Stimulated activated CD4-positive, alpha-beta T cell treated with anti-CD3 and anti-CD28 coated beads, Interleukin-15, amount 100 ng/mL, for 24 hours (primary cell): Measurements from ENCODE around the gene PIEZO1.

Experiments used
- DNase-seq: peaks from one replicate; pipeline ENCODE4 v3.0.0-alpha.2; 2020

Gene PIEZO1

DNA sequence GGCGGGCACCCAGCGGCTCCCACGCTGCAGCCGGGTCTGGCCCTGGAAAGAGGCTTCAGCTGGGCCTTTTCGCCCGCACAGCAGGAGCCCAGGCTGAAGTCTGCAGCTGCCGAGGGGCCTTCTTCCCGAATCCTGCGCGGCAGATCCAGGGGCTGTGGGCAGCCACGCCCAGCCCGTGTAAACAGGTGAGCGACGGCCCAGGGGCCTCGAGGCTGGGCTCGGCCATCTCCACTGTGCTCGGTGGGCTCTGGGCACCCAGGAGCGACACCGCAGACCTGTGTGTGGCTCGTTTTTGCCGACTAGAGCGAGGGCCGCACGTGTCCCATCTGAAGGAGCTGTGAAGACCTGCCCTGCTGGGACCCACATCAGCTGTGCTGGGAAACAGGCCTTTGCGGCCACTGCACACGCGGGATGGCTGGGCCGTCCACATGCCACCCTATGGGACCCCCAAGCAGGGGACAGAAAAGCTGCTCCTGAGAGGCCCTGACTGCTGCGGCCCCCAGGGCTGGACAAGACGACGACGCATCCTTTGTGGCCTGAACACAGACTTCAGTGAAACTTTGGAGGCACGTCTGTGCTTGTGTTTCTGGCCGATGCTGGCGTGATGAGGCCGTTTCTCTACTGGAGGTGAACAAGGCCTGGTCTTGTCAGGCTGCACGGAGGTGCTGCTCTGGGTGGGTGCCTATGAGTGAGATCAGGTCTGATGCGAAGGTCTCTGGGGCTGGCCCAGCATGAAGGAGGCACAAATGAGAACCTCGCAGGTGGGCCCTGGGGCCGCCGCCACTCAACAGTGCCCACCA, 31.9 kb upstream of the PIEZO1 start:
- no peak for DNase-seq

- peak; percentile 74 for DNase-seq
Observed at GRCh38 chr16:88815901-88816589, 31.0 kb upstream of the PIEZO1 start.

- DNase-seq = no peak
Observed at GRCh38 chr16:88815227-88815626, 30.2 kb upstream of the PIEZO1 start.

GRCh38 chr16:88814144-88814502, 29.1 kb upstream of the PIEZO1 start:
- no peak for DNase-seq

DNA sequence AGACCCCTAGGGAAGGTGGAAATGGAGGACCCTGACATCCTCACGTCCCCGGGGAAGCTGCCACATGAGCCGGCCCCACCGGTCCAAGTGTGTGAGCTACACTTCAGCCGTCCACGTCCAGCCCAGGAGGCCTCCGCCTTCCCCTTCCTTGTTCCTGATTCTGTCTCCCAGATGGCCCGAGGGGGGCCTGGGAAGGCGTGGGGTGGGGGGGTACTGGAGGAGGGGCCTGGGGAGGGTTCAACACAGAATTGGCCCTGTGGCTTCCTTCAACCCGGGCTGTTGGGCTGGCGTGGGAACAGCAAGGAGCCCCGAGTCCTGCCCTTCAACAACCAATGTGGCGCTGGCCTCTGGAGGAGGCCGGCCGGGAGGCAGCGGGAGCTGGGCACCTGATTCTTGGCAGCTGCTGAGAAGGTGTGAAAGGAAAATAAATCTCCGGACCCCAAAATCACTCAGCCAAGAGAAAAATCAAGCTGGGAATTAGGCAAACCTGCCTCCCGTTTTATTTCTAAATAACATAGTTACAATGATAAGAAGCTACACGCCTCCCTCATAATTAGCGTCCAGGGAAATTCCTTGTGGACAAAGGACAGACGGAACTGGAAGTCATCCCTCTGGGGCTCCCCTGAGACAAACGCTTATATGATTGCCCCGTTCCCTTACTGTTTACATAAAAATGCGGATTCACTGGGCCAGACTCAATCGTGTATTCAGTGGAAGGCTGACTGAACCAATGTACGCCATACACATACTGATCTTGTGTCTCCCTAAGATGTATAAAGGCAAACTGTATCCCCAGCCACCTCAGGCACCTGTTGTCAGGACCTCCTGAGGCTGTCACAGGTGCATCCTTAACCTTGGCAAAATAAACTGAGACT, 28.5 kb upstream of the PIEZO1 start:
- no peak for DNase-seq

DNA sequence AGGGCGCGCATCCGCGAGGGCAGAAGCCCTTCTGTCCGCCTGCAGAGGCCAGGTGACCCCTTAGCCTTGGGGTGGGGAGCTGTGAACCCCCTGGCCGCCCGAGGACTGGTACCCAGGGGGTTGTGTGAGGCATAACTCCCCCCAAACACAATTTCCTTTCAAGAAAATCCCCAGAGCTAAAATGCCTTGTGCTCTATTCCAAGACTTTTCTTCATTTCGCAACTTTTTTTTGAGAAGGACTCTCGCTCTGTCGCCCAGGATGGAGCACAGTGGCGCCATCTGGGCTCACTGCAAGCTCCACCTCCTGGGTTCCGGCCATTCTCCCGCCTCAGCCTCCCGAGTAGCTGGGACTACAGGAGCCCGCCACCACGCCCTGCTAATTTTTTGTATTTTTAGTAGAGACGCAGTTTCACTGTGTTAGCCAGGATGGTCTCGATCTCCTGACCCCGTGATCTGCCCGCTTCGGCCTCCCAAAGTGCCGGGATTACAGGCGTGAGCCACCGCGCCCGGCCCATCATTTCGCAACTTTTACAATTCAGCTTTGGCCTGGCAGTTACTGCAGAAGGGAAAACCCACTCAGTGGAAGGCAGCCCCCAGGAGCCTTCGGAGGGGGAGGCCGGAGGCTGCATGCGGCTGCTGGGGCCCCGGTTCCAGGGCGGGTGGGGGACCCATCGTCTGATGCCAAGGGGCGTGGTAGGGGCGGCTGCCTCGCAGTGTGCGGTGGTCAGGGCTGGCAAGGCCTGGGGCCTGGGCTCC, 27.7 kb upstream of the PIEZO1 start:
- DNase-seq = peak; percentile 65

DNA sequence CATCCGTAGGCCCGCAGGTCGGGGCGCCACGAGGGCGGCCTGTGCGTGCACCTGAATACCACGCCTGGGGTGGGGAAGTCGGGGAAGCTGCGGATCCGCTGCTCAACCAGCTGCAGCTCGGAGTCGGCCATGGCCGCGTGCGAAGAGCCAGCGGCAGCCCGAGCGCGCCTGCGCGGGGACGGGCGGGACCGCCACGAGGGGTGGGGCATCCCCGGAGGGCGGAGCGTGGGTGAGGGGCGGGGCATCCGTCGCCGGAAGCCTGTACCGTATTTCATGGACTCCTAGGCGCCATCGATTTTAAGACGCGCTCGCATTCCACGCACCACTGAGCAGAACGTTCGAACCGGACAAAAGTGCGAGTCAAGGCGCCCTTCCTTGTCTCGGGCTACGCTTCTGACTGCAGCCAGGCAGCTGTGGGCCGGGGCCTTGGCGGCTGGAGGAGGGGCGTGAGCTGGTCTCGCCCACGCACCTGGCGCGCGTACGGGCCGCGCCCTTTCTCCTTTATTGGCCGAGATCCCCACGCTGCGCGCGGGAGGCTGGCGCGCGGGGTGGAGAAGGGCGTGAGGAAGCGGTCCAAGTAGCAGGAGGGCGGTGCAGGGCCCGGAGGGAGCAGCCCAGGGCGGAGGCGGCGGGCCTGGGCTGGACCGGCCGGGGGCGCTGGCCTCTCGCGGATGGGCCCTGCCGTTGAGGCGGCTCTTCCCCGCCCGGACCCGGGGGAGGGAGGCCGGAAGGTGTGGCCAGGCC, 26.9 kb upstream of the PIEZO1 start, which contains the start of gene APRT:
APRT (minus strand) TSS at position 160 of the 744 bp plus-strand sequence; CDS start at position 131, 29 bp downstream.
- peak; percentile 97 for DNase-seq

GRCh38 chr16:88810912-88811768, 26.1 kb upstream of the PIEZO1 start:
- peak; percentile 76 for DNase-seq

- peak; percentile 74 for DNase-seq
Observed at GRCh38 chr16:88810166-88810911, 25.3 kb upstream of the PIEZO1 start.

DNA sequence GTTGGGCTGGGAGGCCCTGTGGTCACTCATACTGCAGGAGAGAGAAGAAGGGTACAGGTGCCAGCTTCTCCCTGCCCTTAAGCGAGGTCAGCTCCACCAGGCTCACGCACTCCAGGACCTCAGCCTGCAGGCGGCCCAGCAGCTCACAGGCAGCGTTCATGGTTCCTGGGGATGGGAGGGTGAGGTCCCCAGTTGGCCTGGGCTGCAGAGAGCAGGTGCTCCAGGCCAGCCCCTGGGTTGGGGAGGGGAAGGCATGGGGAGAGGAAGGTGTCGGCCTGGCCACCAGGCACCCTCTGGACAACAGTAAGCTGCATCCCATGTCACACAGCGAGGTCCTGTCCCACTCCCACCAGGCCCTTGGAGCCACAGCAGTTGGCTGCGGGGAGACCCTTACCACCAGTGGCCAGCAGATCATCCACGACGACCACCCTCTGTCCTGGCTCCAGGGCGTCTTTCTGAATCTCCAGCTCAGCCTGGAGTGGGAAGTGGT, 24.7 kb upstream of the PIEZO1 start:
- DNase-seq = peak; percentile 43

DNA sequence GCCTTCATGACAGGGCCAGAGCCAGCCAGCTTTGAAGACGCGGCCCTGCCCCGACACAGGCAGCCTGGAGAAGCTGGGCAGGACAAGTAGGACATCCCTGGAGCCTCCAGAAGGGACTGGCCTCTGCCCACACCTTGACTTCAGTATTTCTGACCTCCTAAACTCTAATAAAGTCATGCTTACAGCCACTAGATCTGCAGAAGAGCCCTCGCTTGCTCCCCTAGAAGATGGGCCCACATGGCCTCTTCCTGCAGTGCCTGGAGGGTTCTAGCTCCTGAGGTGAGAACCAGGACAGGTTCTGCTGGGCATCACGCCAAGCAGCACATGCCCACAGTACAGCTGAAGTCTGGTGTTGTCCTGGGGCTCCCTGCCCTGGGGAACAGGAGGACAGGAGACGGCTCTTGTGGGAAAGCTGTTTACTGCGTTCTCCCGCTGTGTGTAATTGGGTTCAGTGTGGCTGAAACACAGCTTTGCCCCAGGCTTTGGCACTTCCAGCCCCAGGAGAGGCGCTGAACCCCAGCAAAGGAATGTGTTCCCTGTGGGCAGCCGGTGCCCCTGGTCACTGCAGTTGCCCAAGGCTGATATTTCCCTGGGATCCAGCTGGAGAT, 24.2 kb upstream of the PIEZO1 start:
- DNase-seq = peak; percentile 37

- DNase-seq = peak; percentile 43
Observed at GRCh38 chr16:88807626-88808453, 22.8 kb upstream of the PIEZO1 start.

GRCh38 chr16:88807142-88807625, 22.2 kb upstream of the PIEZO1 start:
- DNase-seq = peak; percentile 38

- no peak for DNase-seq
Observed at GRCh38 chr16:88806491-88807111, 21.6 kb upstream of the PIEZO1 start.

GRCh38 chr16:88805887-88806393, 20.9 kb upstream of the PIEZO1 start:
- no peak for DNase-seq

- no peak for DNase-seq
Observed at GRCh38 chr16:88805340-88805715, 20.3 kb upstream of the PIEZO1 start.

DNA sequence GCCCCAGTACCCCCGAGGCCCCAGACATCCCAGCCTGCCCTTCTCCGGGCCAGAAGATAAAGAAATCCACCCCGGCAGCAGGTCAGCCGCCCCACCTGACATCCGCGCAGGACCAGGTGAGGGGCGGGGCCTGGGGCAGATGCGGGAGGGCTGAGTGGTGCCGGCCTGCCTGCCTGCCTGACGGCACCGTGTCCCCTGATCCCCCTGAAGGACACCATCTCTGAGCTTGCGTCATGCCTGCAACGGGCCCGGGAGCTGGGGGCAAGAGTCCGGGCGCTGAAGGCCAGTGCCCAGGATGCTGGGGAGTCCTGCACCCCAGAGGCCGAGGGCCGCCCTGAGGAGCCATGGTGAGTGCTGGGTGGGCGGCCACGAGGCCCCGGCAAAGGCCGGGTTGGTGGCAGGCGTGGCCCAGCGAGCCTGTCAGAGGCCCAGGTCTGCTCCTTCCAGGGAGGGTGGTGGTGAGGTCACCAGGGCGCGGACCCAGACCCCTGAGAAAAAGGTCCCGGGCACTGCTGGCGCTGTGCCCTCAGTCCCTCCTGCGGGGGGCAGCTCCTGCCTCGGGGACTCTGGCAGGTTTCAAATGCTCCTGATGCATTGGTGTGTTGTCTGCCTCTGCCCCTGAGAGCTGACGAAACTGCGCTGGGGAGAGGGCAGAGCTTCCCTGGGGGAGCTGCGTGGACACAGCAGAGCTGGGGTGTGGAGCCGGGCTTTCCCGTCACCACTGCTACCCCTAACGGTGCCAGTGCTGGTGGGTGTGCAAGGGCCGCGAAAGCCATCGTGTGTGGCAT, 19.7 kb upstream of the PIEZO1 start:
- DNase-seq = peak; percentile 70
